ENCODE results near the gene PSRC1.
A peak's percentile ranks its signal among the peaks of the same experiment; 100 is the strongest.

PSRC1 gene

GRCh38 chr1:109240158-109241152 is 42.5 kb downstream of the PSRC1 start:
- Histone ChIP-seq H3K9ac (no peak overlapping the region), H3K4me2 (peak overlapping the region in 1 of 11 experiments; percentile 1; a peak in 2 of 22 replicates), H4K20me1 (peaks cover 10 to 62% (median 33%) of the 10 kb centered on the region in 11 experiments; a peak in 18 of 22 replicates), H3K27ac (no peak overlapping the region), H3K4me1 (peaks cover 0 to 13% (median 6%) of the 10 kb centered on the region in 10 experiments; a peak in 5 of 20 replicates), H3K9me3 (replicated peaks in 1 of 11) (no peaks in the 10 kb centered on the region), H3K4me3 (no peak overlapping the region), H3K27me3 (peaks cover 0 to 12% (median 0%) of the 10 kb centered on the region in 11 experiments; a peak in 4 of 22 replicates), H3K36me3 (peaks cover 38 to 48% (median 44%) of the 10 kb centered on the region in 11 experiments)
- TF ChIP-seq Cebpa-rat (IDR thresholded peaks at IDR 0.05): no peak

- no peak overlapping the region for H3K4me2 ChIP-seq
- no peak for TF ChIP-seq Cebpa-rat (IDR thresholded peaks at IDR 0.05)
- no peak overlapping the region for H3K27ac ChIP-seq
- H4K20me1 ChIP-seq: peaks cover 13 to 71% (median 38%) of the 10 kb centered on the region in 11 experiments; a peak in 18 of 22 replicates
- H3K9me3 ChIP-seq (replicated peaks in 1 of 11): no peaks in the 10 kb centered on the region
- H3K27me3 ChIP-seq: peaks cover 0 to 12% (median 0%) of the 10 kb centered on the region in 11 experiments; a peak in 4 of 22 replicates
- no peak overlapping the region; a peak in 1 of 22 replicates for H3K9ac ChIP-seq
- H3K4me1 ChIP-seq: peaks cover 0 to 13% (median 6%) of the 10 kb centered on the region in 10 experiments; a peak in 5 of 20 replicates
- H3K4me3 ChIP-seq: no peak overlapping the region
- peaks cover 47 to 57% (median 53%) of the 10 kb centered on the region in 11 experiments for H3K36me3 ChIP-seq
These were observed 43.4 kb downstream of the PSRC1 start for GRCh38 chr1:109239409-109240068.

- no peaks in the 10 kb centered on the region for H3K9me3 ChIP-seq (replicated peaks in 1 of 11)
- no peak overlapping the region for H3K4me2 ChIP-seq
- peaks cover 13 to 72% (median 38%) of the 10 kb centered on the region in 11 experiments; a peak in 18 of 22 replicates for H4K20me1 ChIP-seq
- H3K4me3 ChIP-seq: no peak overlapping the region
- no peak for TF ChIP-seq Cebpa-rat (IDR thresholded peaks at IDR 0.05)
- H3K36me3 ChIP-seq: peaks cover 52 to 62% (median 58%) of the 10 kb centered on the region in 11 experiments
- H3K9ac ChIP-seq: no peak overlapping the region
- peaks cover 0 to 13% (median 6%) of the 10 kb centered on the region in 10 experiments; a peak in 5 of 20 replicates for H3K4me1 ChIP-seq
- peaks cover 0 to 12% (median 0%) of the 10 kb centered on the region in 11 experiments; a peak in 4 of 22 replicates for H3K27me3 ChIP-seq
- H3K27ac ChIP-seq: no peak overlapping the region
These were observed 43.9 kb downstream of the PSRC1 start for GRCh38 chr1:109239047-109239408.

- no peaks in the 10 kb centered on the region for H3K9me3 ChIP-seq (replicated peaks in 1 of 11)
- no peak overlapping the region for H3K9ac ChIP-seq
- peaks cover 0 to 12% (median 0%) of the 10 kb centered on the region in 11 experiments; a peak in 4 of 22 replicates for H3K27me3 ChIP-seq
- peaks cover 0 to 13% (median 6%) of the 10 kb centered on the region in 10 experiments; a peak in 5 of 20 replicates for H3K4me1 ChIP-seq
- TF ChIP-seq Cebpa-rat (IDR thresholded peaks at IDR 0.05): no peak
- no peak overlapping the region for H3K4me3 ChIP-seq
- peaks cover 56 to 69% (median 65%) of the 10 kb centered on the region in 11 experiments for H3K36me3 ChIP-seq
- H4K20me1 ChIP-seq: peaks cover 13 to 77% (median 38%) of the 10 kb centered on the region in 11 experiments; a peak in 18 of 22 replicates
- H3K27ac ChIP-seq: no peak overlapping the region
- H3K4me2 ChIP-seq: no peak overlapping the region
These were observed 44.6 kb downstream of the PSRC1 start for GRCh38 chr1:109238382-109238781.

GRCh38 chr1:109237512-109237911 is 45.4 kb downstream of the PSRC1 start:
- Histone ChIP-seq H3K27ac (no peak overlapping the region), H3K9ac (no peak overlapping the region), H3K4me1 (peaks cover 0 to 11% (median 5%) of the 10 kb centered on the region in 10 experiments; a peak in 5 of 20 replicates), H3K36me3 (peaks cover 64 to 77% (median 74%) of the 10 kb centered on the region in 11 experiments), H3K4me2 (no peak overlapping the region), H4K20me1 (peaks cover 13 to 86% (median 38%) of the 10 kb centered on the region in 11 experiments; a peak in 20 of 22 replicates), H3K9me3 (replicated peaks in 1 of 11) (no peaks in the 10 kb centered on the region), H3K4me3 (no peak overlapping the region), H3K27me3 (peaks cover 0 to 12% (median 0%) of the 10 kb centered on the region in 11 experiments; a peak in 4 of 22 replicates)
- TF ChIP-seq Cebpa-rat (IDR thresholded peaks at IDR 0.05): no peak

GRCh38 chr1:109235137-109235536 is 47.8 kb downstream of the PSRC1 start:
- H3K9ac ChIP-seq: no peak overlapping the region
- H4K20me1 ChIP-seq: peaks cover 17 to 100% (median 51%) of the 10 kb centered on the region in 11 experiments; a peak in 21 of 22 replicates
- TF ChIP-seq Cebpa-rat (IDR thresholded peaks at IDR 0.05): no peak
- H3K27ac ChIP-seq: no peak overlapping the region
- no peaks in the 10 kb centered on the region for H3K27me3 ChIP-seq
- H3K36me3 ChIP-seq: peaks cover 88 to 100% (median 97%) of the 10 kb centered on the region in 11 experiments
- no peak overlapping the region for H3K4me3 ChIP-seq
- H3K4me2 ChIP-seq: no peak overlapping the region
- peaks cover 0 to 4% (median 0%) of the 10 kb centered on the region in 10 experiments; a peak in 2 of 20 replicates for H3K4me1 ChIP-seq
- H3K9me3 ChIP-seq (replicated peaks in 1 of 11): no peaks in the 10 kb centered on the region

- Histone ChIP-seq H3K4me3 (no peak overlapping the region), H3K9me3 (replicated peaks in 1 of 11) (no peaks in the 10 kb centered on the region), H3K27me3 (no peaks in the 10 kb centered on the region), H3K4me2 (no peak overlapping the region), H4K20me1 (peaks cover 13 to 100% (median 69%) of the 10 kb centered on the region in 11 experiments; a peak in 20 of 22 replicates), H3K4me1 (no peaks in the 10 kb centered on the region), H3K36me3 (peaks cover 90 to 100% (median 98%) of the 10 kb centered on the region in 11 experiments), H3K9ac (no peak overlapping the region), H3K27ac (no peak overlapping the region)
- TF ChIP-seq Cebpa-rat (IDR thresholded peaks at IDR 0.05): no peak
These were observed 51.9 kb downstream of the PSRC1 start for GRCh38 chr1:109231066-109231465.

Measured in BLaER1 treated with 17β-estradiol and CSF1 and Interleukin-3, amounts not matched to agents 10 nM and 100 nM (cell line).